ENCODE measurements around the gene HBS1L.

GRCh38 chr6:134938896-134939295 is 115.7 kb downstream of the HBS1L start:
- TF ChIP-seq CTCF (IDR thresholded peaks at IDR 0.05): no peak
- TF ChIP-seq POLR2A (IDR thresholded peaks at IDR 0.05): no peak
